Hypothalamus (tissue), 51 donors: Measurements from ENCODE around the gene SSNA1.

Source experiments
- DNase-seq, 51 donors: peaks; one replicate each; lab custom pipeline; 2025; lab: John Stamatoyannopoulos, UW

SSNA1 gene

GRCh38 chr9:137150617-137151457 lies 37.6 kb upstream of the SSNA1 start:
- DNase-seq = peak in 2 of 51 donors; percentile 10 to 37

DNA sequence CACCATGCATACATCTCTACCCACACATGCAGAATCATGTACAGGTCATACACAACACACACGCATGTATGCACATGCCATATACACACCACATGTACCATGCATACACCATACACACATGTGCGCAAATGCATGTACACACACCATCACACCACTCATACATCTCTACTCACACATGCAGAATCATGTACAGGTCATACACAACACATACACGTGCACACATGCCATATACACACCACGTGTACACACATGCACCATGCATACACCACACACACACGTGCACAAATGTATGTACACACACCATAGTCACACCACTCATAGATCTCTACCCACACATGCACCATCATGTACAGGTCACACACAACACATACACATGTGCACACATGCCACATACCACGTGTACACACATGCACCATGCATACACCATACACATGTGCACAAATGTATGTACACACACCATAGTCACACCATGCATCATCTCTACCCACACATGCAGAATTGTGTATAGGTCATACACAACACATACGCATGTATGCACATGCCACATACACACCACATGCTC lies 35.6 kb upstream of the SSNA1 start:
- no peak for DNase-seq

GRCh38 chr9:137156567-137157375 lies 31.7 kb upstream of the SSNA1 start:
- peak in 6 of 51 donors; percentile 14 to 52 (median 35) for DNase-seq

GRCh38 chr9:137157618-137158415 lies 30.7 kb upstream of the SSNA1 start:
- DNase-seq = no peak

DNA sequence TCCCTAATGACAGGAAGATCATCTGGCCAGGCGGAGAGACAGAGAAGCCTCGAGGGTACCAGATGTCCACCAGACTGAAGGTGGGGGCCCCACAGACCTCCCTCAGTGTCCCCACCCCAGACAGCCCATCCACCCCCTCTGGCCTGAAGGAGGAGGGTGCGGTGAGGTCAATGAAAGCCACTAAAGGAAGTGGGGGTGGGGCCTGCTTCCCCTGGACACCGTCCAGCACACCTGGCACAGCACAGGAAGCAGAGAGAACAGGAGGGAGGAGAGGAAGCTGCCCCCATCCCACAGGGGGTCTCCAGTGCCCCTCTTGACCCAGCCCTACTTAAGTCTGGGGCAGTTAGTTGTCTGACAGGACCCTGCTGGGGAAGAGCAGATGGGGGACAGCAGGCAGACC lies 29.9 kb upstream of the SSNA1 start:
- no peak for DNase-seq

DNA sequence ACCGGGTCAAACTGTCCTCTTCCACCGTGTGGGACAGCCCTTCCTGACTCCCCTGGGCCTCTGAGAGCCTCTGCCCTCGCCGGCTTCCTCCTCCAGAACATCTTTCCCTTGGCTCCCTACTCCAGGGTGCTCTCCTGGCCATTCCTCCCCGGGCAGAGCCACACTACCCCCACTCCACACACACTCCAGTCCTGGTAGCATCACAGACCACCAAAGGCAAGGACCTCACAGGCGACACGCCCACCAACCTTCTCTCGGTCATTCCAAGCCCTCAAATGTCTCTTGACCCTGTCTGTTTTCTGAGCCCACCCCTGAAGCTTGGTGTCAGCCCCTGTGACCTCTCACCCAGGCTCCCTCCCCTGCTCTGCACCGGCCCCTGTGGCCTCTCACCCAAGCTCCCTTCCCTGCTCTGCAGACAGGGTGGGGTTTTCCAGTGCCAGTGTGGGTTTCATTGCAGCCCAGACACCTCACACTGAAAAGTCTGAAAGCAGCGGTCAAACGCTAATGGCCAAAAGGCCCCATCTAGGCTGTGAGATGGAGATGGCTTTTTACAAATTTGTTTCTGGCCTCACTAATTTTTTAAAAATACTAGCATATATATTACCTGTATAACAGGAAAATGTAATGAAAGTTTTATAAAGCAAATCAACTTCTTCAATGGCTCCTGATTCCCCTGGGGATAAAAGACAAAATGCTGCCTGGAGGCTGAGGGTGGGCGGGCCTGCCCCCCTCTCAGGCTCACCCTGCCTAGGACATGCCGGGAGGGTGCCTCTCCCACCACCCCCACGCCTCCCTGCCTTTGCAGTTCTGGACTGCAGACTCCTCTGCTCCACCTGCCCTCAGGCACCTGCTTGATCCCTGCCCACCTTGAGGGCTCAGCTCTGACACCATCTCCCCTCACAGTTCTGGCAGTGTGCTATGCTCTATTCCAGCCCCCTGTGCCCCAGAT lies 29.1 kb upstream of the SSNA1 start:
- no peak for DNase-seq

DNA sequence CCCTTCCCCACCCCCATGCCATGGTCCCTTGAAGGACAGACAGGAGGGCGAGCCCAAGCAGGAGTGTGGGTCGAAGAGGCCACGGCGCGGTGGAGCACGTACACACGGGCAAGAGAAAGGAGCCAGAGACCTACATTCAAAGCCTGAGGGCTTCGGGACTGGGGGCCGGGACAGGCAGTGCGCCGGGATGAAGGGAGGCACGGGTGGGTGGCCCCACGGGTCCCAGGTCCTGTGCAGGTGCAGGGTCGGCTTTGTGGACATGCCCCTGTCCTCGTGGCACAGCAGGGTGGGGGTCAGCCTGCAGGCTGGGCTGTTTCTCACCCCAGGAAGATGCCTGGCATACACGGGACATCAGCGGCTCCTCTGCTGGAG lies 28.4 kb upstream of the SSNA1 start:
- DNase-seq = no peak

- DNase-seq = no peak
Measured at GRCh38 chr9:137160716-137161557, 27.5 kb upstream of the SSNA1 start.

- DNase-seq = no peak
Measured at GRCh38 chr9:137161558-137162486, 26.7 kb upstream of the SSNA1 start.

- DNase-seq = no peak
Measured at GRCh38 chr9:137162505-137163364, 25.7 kb upstream of the SSNA1 start.

DNA sequence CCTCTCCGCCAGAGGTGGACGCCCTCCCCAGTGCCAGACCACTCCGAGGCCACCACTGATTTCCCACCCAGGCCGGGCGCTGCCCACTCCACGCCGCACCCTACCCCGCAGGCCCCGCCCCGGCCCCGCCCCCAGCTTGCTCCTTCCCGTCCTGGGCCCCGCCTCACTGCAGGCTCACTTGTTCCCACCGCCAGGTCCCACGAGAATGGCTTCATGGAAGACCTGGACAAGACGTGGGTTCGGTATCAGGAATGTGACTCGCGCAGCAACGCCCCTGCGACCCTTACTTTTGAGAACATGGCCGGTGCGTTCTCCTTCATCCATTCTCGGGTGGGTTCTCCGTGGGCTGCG lies 25.1 kb upstream of the SSNA1 start:
- DNase-seq = no peak

DNA sequence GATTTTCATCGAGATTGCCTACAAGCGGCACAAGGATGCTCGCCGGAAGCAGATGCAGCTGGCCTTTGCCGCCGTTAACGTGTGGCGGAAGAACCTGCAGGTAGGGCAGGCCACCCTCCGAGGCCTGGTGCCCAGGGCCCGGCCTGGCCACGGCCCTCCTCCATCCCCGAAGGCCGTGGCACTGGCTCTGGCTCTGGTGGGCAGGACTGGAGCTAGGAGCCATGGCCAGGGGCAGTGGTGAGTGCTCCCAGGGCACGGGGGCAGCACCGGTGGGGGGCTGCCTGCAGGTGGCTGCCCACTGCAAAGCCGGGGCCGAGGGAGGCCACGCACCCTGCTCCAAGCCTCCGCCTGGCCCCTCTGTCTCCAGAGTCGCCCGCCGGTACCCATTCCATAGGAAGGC lies 24.7 kb upstream of the SSNA1 start:
- no peak for DNase-seq

- DNase-seq = no peak
Measured at GRCh38 chr9:137164370-137165249, 23.9 kb upstream of the SSNA1 start.

GRCh38 chr9:137165250-137165836 lies 23.1 kb upstream of the SSNA1 start:
- DNase-seq = no peak
